GM10266 (cell line): Measurements from ENCODE around the gene SHC3.

Source experiments
- DNase-seq: peaks from one replicate; pipeline ENCODE4 v3.0.0; 2012; ENCODE audit errors: extremely low spot score
- CTCF ChIP-seq: IDR thresholded peaks from 2 replicates; pipeline ENCODE4 v1.5.1; 2012; ENCODE audit warnings: mild to moderate bottlenecking, low read depth; ENCODE audit not compliant: control insufficient read depth, insufficient read depth; ENCODE audit errors: missing control alignments

Gene SHC3

GRCh38 chr9:88997646-88998045 lies 181.0 kb downstream of the SHC3 start:
- TF ChIP-seq CTCF = no peak
- DNase-seq = no peak

GRCh38 chr9:88996921-88997235 lies 181.7 kb downstream of the SHC3 start:
- DNase-seq = no peak
- no peak for TF ChIP-seq CTCF

- no peak for DNase-seq
- no peak for TF ChIP-seq CTCF
These were observed 182.3 kb downstream of the SHC3 start for GRCh38 chr9:88996046-88996920.

GRCh38 chr9:88995627-88996026 lies 183.0 kb downstream of the SHC3 start:
- no peak for DNase-seq
- no peak for TF ChIP-seq CTCF

- TF ChIP-seq CTCF = no peak
- DNase-seq = no peak
These were observed 183.4 kb downstream of the SHC3 start for GRCh38 chr9:88995200-88995577.

GRCh38 chr9:88994469-88995199 lies 184.0 kb downstream of the SHC3 start:
- no peak for DNase-seq
- TF ChIP-seq CTCF = no peak

- no peak for TF ChIP-seq CTCF
- DNase-seq = no peak
These were observed 184.7 kb downstream of the SHC3 start for GRCh38 chr9:88993871-88994460.
